ENCODE results near the gene CDYL.
"Not testable (repeated sequence)": the region's sequence is repeated elsewhere in the genome, so short reads cannot be mapped to it uniquely, and the experiment has no call there.

CDYL gene

DNA sequence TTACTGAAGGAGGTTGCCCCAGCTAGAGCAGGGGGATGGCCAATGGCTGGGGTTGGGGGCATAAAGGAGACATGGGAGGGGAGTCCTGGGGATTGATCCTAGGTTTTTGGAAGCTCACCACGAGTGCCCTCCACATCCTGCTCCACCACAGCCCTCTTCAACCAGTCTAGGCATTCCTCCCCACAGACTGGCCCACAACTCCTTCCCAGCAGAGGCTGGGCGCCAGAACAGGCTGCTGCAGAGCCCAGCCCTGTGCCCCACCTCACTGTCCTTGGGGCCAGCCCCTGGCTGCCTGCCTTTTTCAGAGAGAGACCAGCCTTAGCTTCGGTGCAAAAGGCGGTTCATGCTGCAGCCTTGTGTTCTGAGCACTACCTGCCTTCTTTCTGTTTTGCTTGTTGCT is 211.2 kb downstream of the CDYL start:
- TF ChIP-seq, protein P1, sequence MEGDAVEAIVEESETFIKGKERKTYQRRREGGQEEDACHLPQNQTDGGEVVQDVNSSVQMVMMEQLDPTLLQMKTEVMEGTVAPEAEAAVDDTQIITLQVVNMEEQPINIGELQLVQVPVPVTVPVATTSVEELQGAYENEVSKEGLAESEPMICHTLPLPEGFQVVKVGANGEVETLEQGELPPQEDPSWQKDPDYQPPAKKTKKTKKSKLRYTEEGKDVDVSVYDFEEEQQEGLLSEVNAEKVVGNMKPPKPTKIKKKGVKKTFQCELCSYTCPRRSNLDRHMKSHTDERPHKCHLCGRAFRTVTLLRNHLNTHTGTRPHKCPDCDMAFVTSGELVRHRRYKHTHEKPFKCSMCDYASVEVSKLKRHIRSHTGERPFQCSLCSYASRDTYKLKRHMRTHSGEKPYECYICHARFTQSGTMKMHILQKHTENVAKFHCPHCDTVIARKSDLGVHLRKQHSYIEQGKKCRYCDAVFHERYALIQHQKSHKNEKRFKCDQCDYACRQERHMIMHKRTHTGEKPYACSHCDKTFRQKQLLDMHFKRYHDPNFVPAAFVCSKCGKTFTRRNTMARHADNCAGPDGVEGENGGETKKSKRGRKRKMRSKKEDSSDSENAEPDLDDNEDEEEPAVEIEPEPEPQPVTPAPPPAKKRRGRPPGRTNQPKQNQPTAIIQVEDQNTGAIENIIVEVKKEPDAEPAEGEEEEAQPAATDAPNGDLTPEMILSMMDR (IDR thresholded peaks at IDR 0.05; ENCODE audit: control insufficient read depth, insufficient read depth, low read depth, low read length, missing control alignments) = no peak
- DNase-seq (ENCODE audit: low read depth) = no peak
- H3K4me3 ChIP-seq (ENCODE audit: control insufficient read depth, low read depth, low read length) = no peak overlapping the region

- TF ChIP-seq, protein P1 (IDR thresholded peaks at IDR 0.05; ENCODE audit: control insufficient read depth, insufficient read depth, low read depth, low read length, missing control alignments) = no peak
- H3K4me3 ChIP-seq (ENCODE audit: control insufficient read depth, low read depth, low read length) = no peak overlapping the region
- DNase-seq (ENCODE audit: low read depth) = no peak
Measured at GRCh38 chr6:4994741-4995140, 218.5 kb downstream of the CDYL start.

GRCh38 chr6:4997862-4998261 is 221.7 kb downstream of the CDYL start:
- no peak for DNase-seq (ENCODE audit: low read depth)
- TF ChIP-seq, protein P1 (IDR thresholded peaks at IDR 0.05; ENCODE audit: control insufficient read depth, insufficient read depth, low read depth, low read length, missing control alignments) = no peak
- no peak overlapping the region for H3K4me3 ChIP-seq (ENCODE audit: control insufficient read depth, low read depth, low read length)

- TF ChIP-seq, protein P1 (IDR thresholded peaks at IDR 0.05; ENCODE audit: control insufficient read depth, insufficient read depth, low read depth, low read length, missing control alignments) = no peak
- DNase-seq (ENCODE audit: low read depth) = no peak
- no peak overlapping the region for H3K4me3 ChIP-seq (ENCODE audit: control insufficient read depth, low read depth, low read length)
Measured at GRCh38 chr6:4999586-4999985, 223.4 kb downstream of the CDYL start.

DNA sequence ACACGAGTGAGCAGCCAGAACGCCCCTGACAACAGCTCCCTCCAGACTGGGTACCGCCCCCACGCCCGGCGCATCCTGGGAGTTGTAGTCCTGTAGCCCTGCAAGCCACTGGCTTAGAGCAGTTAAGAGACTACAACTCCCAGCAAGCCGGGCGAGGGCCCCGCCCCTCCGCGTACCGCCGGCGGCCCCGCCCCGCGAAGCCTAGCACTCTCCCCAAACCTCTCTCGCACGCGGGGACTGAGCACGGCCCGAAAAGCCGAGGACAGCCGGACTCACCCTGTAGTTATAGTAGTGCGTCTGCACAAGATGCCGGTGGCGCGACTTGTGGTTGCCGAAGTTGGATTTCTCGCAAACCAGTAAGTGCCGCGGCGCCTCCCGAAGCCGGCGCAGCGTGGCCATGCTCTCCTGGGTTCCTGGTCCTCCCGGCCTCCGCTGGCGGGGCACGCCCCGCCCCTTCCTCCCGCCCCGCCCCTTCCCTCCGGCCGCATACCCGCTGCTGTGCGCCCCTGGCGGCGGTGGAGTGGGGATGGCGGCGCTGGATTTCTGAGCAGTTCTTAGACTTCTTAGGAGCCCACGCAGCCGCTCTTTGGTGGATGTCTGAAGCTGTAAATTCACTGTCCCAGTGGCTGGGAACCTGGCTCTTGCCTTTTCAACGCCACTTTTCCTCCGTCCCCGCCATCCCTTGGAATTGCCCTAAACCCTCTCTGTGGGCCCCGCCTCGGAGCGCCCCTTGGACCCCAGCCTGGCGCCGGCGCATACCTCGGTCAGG is 227.6 kb downstream of the CDYL start, which contains the start of gene RPP40:
Gene RPP40 (minus strand): TSS at position 434 of the 769 bp plus-strand sequence. CDS start 35 bp downstream, at position 399.
- DNase-seq (ENCODE audit: low read depth) = peak; percentile 85
- peak within 1 kb of the TSS; percentile 99 for H3K4me3 ChIP-seq (ENCODE audit: control insufficient read depth, low read depth, low read length)
- TF ChIP-seq, protein P1 (IDR thresholded peaks at IDR 0.05; ENCODE audit: control insufficient read depth, insufficient read depth, low read depth, low read length, missing control alignments) = peak; percentile 85

GRCh38 chr6:5004373-5005037 is 228.3 kb downstream of the CDYL start:
- peak overlapping the region; percentile 99 for H3K4me3 ChIP-seq (ENCODE audit: control insufficient read depth, low read depth, low read length)
- TF ChIP-seq, protein P1 (IDR thresholded peaks at IDR 0.05; ENCODE audit: control insufficient read depth, insufficient read depth, low read depth, low read length, missing control alignments) = no peak
- DNase-seq (ENCODE audit: low read depth) = no peak

- not testable (repeated sequence) for DNase-seq (ENCODE audit: low read depth); H3K4me3 ChIP-seq (ENCODE audit: control insufficient read depth, low read depth, low read length)
Measured at GRCh38 chr6:5005038-5005433, 228.8 kb downstream of the CDYL start.
